22Rv1 (cell line): ENCODE measurements around the gene LNX2.

ENCODE experiments used
- ZFX ChIP-seq: fragments of 450-650 bp; IDR thresholded peaks from 2 replicates; pipeline ENCODE4 v1.6.1; 2017; ENCODE audit warnings: antibody characterized with exemption, borderline replicate concordance
- TF ChIP-seq, protein P1 (sequence below): fragments of 450-650 bp; IDR thresholded peaks from 2 replicates; pipeline ENCODE4 v1.5.1; 2017; ENCODE audit warnings: mild to moderate bottlenecking

DNA sequence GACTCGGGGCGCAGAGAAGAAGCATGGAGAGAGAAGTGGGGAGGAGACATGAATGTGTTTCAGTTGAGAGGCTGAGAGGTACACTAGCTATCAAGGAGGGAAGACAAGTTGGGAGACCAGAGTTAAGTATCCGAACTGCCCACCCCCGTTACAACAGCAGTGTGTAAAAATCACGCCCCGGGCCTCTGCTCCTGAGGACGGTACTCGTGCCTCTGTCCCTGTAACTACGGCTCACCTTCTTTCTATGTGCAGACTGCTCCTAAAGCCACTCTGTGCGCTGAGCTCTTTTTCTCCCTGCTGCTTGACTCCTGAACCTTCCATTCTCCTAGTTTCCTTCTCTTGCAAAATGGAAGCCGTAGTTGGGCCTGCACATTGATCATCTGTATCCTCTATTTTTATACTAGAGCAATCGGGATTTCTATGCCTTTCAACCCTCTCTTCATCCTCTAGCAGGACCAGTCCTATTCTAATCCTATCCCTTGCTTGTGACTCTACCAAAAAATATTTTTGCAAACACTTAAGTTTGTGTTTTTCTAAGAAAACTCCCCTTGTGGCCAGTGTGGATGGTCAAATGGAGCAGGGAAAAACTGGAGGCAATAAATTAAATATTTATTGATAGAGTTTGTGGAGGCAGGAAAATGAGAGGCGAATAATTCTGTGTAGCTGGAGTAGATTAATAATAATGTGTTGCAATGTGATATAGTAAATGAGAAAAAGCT is 1.9 kb upstream of the LNX2 start:
- TF ChIP-seq, protein P1, sequence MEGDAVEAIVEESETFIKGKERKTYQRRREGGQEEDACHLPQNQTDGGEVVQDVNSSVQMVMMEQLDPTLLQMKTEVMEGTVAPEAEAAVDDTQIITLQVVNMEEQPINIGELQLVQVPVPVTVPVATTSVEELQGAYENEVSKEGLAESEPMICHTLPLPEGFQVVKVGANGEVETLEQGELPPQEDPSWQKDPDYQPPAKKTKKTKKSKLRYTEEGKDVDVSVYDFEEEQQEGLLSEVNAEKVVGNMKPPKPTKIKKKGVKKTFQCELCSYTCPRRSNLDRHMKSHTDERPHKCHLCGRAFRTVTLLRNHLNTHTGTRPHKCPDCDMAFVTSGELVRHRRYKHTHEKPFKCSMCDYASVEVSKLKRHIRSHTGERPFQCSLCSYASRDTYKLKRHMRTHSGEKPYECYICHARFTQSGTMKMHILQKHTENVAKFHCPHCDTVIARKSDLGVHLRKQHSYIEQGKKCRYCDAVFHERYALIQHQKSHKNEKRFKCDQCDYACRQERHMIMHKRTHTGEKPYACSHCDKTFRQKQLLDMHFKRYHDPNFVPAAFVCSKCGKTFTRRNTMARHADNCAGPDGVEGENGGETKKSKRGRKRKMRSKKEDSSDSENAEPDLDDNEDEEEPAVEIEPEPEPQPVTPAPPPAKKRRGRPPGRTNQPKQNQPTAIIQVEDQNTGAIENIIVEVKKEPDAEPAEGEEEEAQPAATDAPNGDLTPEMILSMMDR: no peak
- no peak for TF ChIP-seq ZFX
